ENCODE data around the gene FOLH1.
"Not testable (repeated sequence)": the region's sequence is repeated elsewhere in the genome, so short reads cannot be mapped to it uniquely, and the experiment has no call there.

The FOLH1 gene

GRCh38 chr11:49208006-49208721, at the start of gene FOLH1:
Gene FOLH1, minus strand, starts transcription at chr11:49208602. Its CDS starts 193 bp downstream, at chr11:49208409.
- no peak within 1 kb of the TSS for H3K9ac ChIP-seq (ENCODE audit: low read length)

GRCh38 chr11:49255148-49255547, 46.7 kb upstream of the FOLH1 start:
- H3K4me1 ChIP-seq (ENCODE audit: insufficient read depth, low read length, severe bottlenecking); H3K9me3 ChIP-seq (ENCODE audit: low read length); H3K27ac ChIP-seq (ENCODE audit: low read depth, low read length, poor library complexity, severe bottlenecking); H3K79me2 ChIP-seq (ENCODE audit: insufficient read depth, low read length); H3K27me3 ChIP-seq (ENCODE audit: insufficient read depth, low read length); H3K4me2 ChIP-seq (ENCODE audit: low read length); H2AFZ ChIP-seq (ENCODE audit: low read length); H3K9ac ChIP-seq (ENCODE audit: low read length); H3K4me3 ChIP-seq (ENCODE audit: low read depth, low read length, poor library complexity, severe bottlenecking); H3K9me2 ChIP-seq (ENCODE audit: low read depth, low read length); H3F3A ChIP-seq (ENCODE audit: insufficient read depth, low read length); H3K36me3 ChIP-seq (ENCODE audit: insufficient read depth, low read length); H4K20me1 ChIP-seq (ENCODE audit: insufficient read depth, low read length): not testable (repeated sequence)

More at GRCh38 chr11:49208006-49208721, at the start of gene FOLH1:
- no peaks in the 10 kb centered on the region for H3K27me3 ChIP-seq (ENCODE audit: insufficient read depth, low read length)
- no peaks in the 10 kb centered on the region for H4K20me1 ChIP-seq (ENCODE audit: insufficient read depth, low read length)
- no peak within 1 kb of the TSS for H2AFZ ChIP-seq (ENCODE audit: low read length)
- H3F3A ChIP-seq (ENCODE audit: insufficient read depth, low read length), result no peaks in the 10 kb centered on the region
- no peaks in the 10 kb centered on the region for H3K36me3 ChIP-seq (ENCODE audit: insufficient read depth, low read length)
- no peaks in the 10 kb centered on the region for H3K4me1 ChIP-seq (ENCODE audit: insufficient read depth, low read length, severe bottlenecking)
- no peaks in the 10 kb centered on the region for H3K9me3 ChIP-seq (ENCODE audit: low read length)
- TF ChIP-seq EZH2 (IDR thresholded peaks at IDR 0.05; ENCODE audit: borderline replicate concordance, low read length) (no peak), CTCF (IDR thresholded peaks at IDR 0.05; ENCODE audit: low read length) (no peak)
- H3K4me3 ChIP-seq (ENCODE audit: low read depth, low read length, poor library complexity, severe bottlenecking), result no peak within 1 kb of the TSS
- H3K27ac ChIP-seq (ENCODE audit: low read depth, low read length, poor library complexity, severe bottlenecking), result no peak within 1 kb of the TSS
- H3K4me2 ChIP-seq (ENCODE audit: low read length), result no peak within 1 kb of the TSS
- H3K79me2 ChIP-seq (ENCODE audit: insufficient read depth, low read length), result no peaks in the 10 kb centered on the region
- no peaks in the 10 kb centered on the region for H3K9me2 ChIP-seq (ENCODE audit: low read depth, low read length)

DNA sequence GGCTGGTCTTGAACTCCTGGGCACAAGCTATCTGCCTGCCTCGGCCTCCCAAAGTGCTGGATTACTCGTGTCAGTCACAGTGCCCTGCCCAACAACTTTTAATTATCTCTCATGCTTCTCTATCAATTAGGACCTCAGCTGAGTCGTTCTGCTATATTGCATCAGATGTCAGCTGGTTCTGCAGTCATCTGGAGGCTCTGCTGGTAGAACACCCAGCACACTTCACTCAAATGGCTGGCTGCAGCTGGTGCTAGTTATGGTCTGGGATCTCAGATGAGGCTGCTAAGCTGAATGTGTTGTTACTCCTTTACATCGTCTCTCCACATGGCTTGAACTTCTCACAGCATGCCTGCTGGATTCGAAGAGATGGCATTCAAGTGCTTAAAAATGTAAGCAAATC, 42.8 kb upstream of the FOLH1 start:
- not testable (repeated sequence) for H4K20me1 ChIP-seq (ENCODE audit: insufficient read depth, low read length); H3F3A ChIP-seq (ENCODE audit: insufficient read depth, low read length); H3K4me2 ChIP-seq (ENCODE audit: low read length); H3K4me1 ChIP-seq (ENCODE audit: insufficient read depth, low read length, severe bottlenecking); H3K27ac ChIP-seq (ENCODE audit: low read depth, low read length, poor library complexity, severe bottlenecking); H3K27me3 ChIP-seq (ENCODE audit: insufficient read depth, low read length); H3K4me3 ChIP-seq (ENCODE audit: low read depth, low read length, poor library complexity, severe bottlenecking); H3K79me2 ChIP-seq (ENCODE audit: insufficient read depth, low read length); H3K9me3 ChIP-seq (ENCODE audit: low read length); H3K9ac ChIP-seq (ENCODE audit: low read length); H3K9me2 ChIP-seq (ENCODE audit: low read depth, low read length); H2AFZ ChIP-seq (ENCODE audit: low read length); H3K36me3 ChIP-seq (ENCODE audit: insufficient read depth, low read length)

DNA sequence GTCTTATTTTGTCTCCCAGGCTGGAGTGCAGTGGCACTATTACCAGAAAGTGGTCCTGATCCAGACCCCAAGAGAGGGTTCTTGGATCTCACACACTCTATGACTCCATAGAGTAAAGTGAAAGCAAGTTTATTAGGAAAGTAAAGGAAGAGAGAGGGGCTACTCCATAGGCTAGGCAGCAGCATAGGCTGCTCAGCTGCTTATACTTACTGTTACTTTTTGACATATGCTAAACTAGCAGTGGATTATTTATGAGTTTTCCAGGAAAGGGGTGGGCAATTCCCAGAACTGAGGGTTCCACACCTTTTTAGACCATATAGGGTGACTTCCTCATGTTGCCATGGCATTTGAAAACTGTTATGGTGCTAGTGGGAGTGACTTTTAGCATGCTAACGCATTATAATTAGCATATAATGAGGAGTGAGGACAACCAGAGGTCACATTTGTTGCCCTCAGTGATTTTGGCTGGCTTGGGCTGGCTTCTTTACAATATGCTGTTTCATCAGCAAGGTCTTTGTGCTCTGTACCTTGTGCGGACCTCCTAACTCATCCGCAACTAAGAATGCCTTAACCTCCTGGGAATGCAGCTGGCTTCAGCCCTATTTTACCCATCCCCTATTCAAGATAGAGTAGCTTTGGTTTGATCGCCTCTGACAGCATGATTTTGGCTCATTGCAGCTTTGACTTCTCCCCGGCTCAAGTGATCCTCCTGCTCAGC, 42.2 kb upstream of the FOLH1 start:
- H3K4me2 ChIP-seq (ENCODE audit: low read length); H3K36me3 ChIP-seq (ENCODE audit: insufficient read depth, low read length); H3K9me2 ChIP-seq (ENCODE audit: low read depth, low read length); H3K79me2 ChIP-seq (ENCODE audit: insufficient read depth, low read length); H3K4me3 ChIP-seq (ENCODE audit: low read depth, low read length, poor library complexity, severe bottlenecking); H3K27ac ChIP-seq (ENCODE audit: low read depth, low read length, poor library complexity, severe bottlenecking); H3K9ac ChIP-seq (ENCODE audit: low read length); H4K20me1 ChIP-seq (ENCODE audit: insufficient read depth, low read length); H3K4me1 ChIP-seq (ENCODE audit: insufficient read depth, low read length, severe bottlenecking); H3K9me3 ChIP-seq (ENCODE audit: low read length); H2AFZ ChIP-seq (ENCODE audit: low read length); H3K27me3 ChIP-seq (ENCODE audit: insufficient read depth, low read length); H3F3A ChIP-seq (ENCODE audit: insufficient read depth, low read length): not testable (repeated sequence)

GRCh38 chr11:49249363-49249762, 41.0 kb upstream of the FOLH1 start:
- not testable (repeated sequence) for H3K4me3 ChIP-seq (ENCODE audit: low read depth, low read length, poor library complexity, severe bottlenecking); H3K79me2 ChIP-seq (ENCODE audit: insufficient read depth, low read length); H3K4me1 ChIP-seq (ENCODE audit: insufficient read depth, low read length, severe bottlenecking); H4K20me1 ChIP-seq (ENCODE audit: insufficient read depth, low read length); H3K27ac ChIP-seq (ENCODE audit: low read depth, low read length, poor library complexity, severe bottlenecking); H3K36me3 ChIP-seq (ENCODE audit: insufficient read depth, low read length); H3F3A ChIP-seq (ENCODE audit: insufficient read depth, low read length); H3K9me2 ChIP-seq (ENCODE audit: low read depth, low read length); H3K9me3 ChIP-seq (ENCODE audit: low read length); H3K9ac ChIP-seq (ENCODE audit: low read length); H3K27me3 ChIP-seq (ENCODE audit: insufficient read depth, low read length); H2AFZ ChIP-seq (ENCODE audit: low read length); H3K4me2 ChIP-seq (ENCODE audit: low read length)

DNA sequence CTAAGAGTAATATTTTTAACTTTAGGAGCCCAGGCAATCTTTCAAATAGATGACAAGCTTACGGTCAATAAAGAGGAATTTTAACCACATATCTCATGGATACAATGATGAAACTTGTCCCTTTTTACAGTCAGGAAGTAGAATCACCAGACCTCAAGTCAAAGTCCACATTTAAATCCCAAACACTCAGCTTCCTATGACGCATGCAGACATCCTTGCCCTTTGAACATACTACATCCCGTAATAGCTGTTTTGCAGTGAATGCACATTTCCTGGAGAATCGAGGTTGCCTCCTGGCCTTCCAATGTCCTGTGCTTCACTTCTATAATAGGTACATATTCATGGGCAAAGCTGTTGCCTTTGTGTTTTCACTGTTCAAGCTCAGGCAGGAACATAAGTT, 25.3 kb upstream of the FOLH1 start:
- not testable (repeated sequence) for H3K9me3 ChIP-seq (ENCODE audit: low read length); H3K4me3 ChIP-seq (ENCODE audit: low read depth, low read length, poor library complexity, severe bottlenecking); H4K20me1 ChIP-seq (ENCODE audit: insufficient read depth, low read length); H2AFZ ChIP-seq (ENCODE audit: low read length); H3K27me3 ChIP-seq (ENCODE audit: insufficient read depth, low read length); H3K27ac ChIP-seq (ENCODE audit: low read depth, low read length, poor library complexity, severe bottlenecking); H3K4me2 ChIP-seq (ENCODE audit: low read length); H3K36me3 ChIP-seq (ENCODE audit: insufficient read depth, low read length); H3K4me1 ChIP-seq (ENCODE audit: insufficient read depth, low read length, severe bottlenecking); H3F3A ChIP-seq (ENCODE audit: insufficient read depth, low read length); H3K79me2 ChIP-seq (ENCODE audit: insufficient read depth, low read length); H3K9me2 ChIP-seq (ENCODE audit: low read depth, low read length); H3K9ac ChIP-seq (ENCODE audit: low read length)

Data from OCI-LY1 (cell line).